IPS-18a (cell line): ENCODE results near the gene ST6GALNAC6.
"Not testable (repeated sequence)": the region's sequence is repeated elsewhere in the genome, so short reads cannot be mapped to it uniquely, and the experiment has no call there.

Experiments
- H3K27ac ChIP-seq: one replicate; pipeline ENCODE4 v1.5.1; 2013; ENCODE audit warnings: low read length
- H3K27me3 ChIP-seq: one replicate; pipeline ENCODE4 v1.6.1; 2013; ENCODE audit warnings: mild to moderate bottlenecking, low read length; ENCODE audit not compliant: control insufficient read depth, insufficient read depth
- H3K36me3 ChIP-seq: one replicate; pipeline ENCODE4 v1.6.1; 2013; ENCODE audit warnings: low read depth, low read length; ENCODE audit not compliant: control insufficient read depth
- H3K4me1 ChIP-seq: one replicate; pipeline ENCODE4 v1.6.1; 2013; ENCODE audit warnings: low read depth, low read length; ENCODE audit not compliant: control insufficient read depth
- H3K4me3 ChIP-seq: one replicate; pipeline ENCODE4 v1.5.1; 2013; ENCODE audit warnings: low read length
- H3K9ac ChIP-seq: one replicate; pipeline ENCODE4 v1.6.1; 2013; ENCODE audit warnings: mild to moderate bottlenecking, low read length, moderate library complexity
- H3K9me3 ChIP-seq: one replicate; pipeline ENCODE4 v1.6.1; 2013; ENCODE audit warnings: low read depth, low read length; ENCODE audit not compliant: control insufficient read depth

The ST6GALNAC6 gene

GRCh38 chr9:127854960-127855359 is 44.4 kb downstream of the ST6GALNAC6 start:
- no peaks in the 10 kb centered on the region for H3K9me3 ChIP-seq
- no peaks in the 10 kb centered on the region for H3K36me3 ChIP-seq
- H3K4me3 ChIP-seq, result no peak overlapping the region
- H3K9ac ChIP-seq, result no peak overlapping the region
- H3K27me3 ChIP-seq, result no peaks in the 10 kb centered on the region
- no peaks in the 10 kb centered on the region for H3K4me1 ChIP-seq
- no peak overlapping the region for H3K27ac ChIP-seq

DNA sequence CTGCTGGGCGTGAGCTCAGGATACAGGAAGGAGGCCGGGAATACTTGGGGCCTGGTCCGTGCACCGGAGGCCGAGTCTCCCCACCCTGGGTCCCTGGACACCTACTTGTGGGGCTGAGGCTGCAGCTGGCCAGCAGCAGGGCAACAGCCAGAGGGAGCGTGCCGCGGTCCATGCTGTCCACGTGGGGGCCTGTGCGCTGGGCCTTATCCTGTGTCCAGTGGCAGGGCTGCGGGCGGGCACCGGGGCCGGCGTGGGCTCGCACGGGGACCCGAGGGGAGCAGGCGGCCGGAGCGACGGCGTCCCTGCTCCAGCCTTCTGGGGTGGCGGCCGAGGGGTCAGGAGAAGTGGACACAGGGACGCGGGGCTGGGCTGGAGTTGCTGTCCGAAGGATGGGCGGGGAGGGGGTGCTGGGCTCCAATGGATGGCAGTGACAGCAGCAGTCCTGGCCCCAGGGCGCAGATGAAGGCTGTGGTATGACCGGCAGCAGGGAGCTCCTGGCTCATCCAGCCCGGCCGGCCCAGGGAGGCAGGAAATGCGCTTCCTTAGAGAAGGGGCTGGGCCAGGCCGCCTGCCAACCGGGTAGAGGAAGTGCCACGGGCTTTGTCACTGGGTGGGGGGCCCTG is 45.1 kb downstream of the ST6GALNAC6 start, which contains the start of gene ENG:
ENG (minus strand) TSS at position 475 of the 623 bp plus-strand sequence; CDS start at position 172, 303 bp downstream.
- no peak within 1 kb of the TSS for H3K9ac ChIP-seq

DNA sequence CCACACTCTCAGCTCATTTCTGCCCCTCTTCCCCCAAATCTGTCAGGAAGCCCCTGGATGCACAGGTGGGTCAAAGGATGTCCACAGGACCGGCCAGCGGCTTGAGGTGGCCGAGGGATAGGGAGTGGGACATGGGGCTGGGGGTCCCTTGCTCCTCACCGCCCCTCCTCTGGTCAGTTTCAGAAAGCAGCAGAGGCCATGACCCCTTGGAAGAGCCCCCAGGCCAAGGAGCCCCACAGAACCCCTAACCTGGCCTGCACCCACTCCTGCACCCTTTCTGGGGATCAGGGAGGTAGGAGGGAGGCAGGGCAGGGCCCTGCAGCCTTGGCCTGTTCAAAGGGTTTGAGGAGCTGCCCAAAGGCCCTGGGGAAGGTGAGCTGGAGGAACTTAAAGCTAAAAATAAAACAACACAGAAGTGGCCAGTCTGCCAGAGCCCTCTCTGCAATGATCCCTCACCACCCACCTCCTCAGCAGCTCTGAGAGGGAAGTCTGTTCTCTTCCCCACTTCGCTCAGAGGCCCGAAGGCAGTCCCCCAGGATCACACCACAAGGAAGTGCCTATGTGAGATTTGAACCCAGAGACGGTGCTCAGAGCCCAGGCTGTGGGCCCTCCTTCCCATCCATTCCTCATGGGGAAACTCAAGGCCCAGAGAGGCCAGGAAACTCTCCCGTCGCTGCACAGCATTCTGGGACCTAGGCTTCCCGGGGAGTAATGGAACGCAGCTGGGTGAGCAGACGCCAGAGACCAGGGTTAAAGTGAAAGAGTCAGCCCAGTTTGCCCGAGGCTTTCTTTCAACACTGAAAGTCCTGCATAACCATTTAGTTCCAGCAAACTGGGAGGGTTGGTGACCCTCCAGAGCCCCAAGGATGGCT is 45.9 kb downstream of the ST6GALNAC6 start:
- Histone ChIP-seq H3K4me3 (no peak overlapping the region), H3K27ac (no peak overlapping the region), H3K9me3 (no peaks in the 10 kb centered on the region), H3K36me3 (no peaks in the 10 kb centered on the region), H3K27me3 (no peaks in the 10 kb centered on the region), H3K4me1 (no peaks in the 10 kb centered on the region), H3K9ac (no peak overlapping the region)

More for the DNA sequence above, 45.1 kb downstream of the ST6GALNAC6 start, which contains the start of gene ENG:
- Histone ChIP-seq H3K9me3 (no peaks in the 10 kb centered on the region), H3K27me3 (no peaks in the 10 kb centered on the region), H3K4me3 (no peak within 1 kb of the TSS), H3K36me3 (no peaks in the 10 kb centered on the region), H3K27ac (no peak within 1 kb of the TSS), H3K4me1 (no peaks in the 10 kb centered on the region)

DNA sequence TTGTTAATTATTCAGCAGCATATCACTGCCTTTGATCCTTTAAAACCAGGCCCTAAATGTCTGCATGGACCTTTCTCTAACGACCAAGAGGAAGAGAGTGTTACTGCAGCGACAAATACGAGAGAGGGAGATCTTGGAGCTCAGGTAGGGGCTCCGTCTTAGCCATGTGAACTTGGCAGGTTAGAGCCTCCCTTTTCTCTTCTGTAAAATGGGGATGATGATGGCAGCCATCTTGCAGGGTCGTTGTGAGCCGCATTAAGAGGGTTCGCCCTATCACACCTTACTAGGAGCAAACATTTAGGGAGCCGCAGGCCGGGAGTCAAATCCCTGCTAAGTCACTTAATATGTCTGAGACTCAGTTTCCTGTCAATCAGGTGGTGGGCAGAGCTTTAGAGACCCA is 46.6 kb downstream of the ST6GALNAC6 start:
- Histone ChIP-seq H3K9me3 (no peaks in the 10 kb centered on the region), H3K4me3 (no peak overlapping the region), H3K27me3 (no peaks in the 10 kb centered on the region), H3K27ac (no peak overlapping the region), H3K36me3 (no peaks in the 10 kb centered on the region), H3K9ac (no peak overlapping the region), H3K4me1 (no peaks in the 10 kb centered on the region)

GRCh38 chr9:127850286-127850830 is 49.0 kb downstream of the ST6GALNAC6 start:
- Histone ChIP-seq H3K27ac (no peak overlapping the region), H3K27me3 (no peaks in the 10 kb centered on the region), H3K9ac (no peak overlapping the region), H3K36me3 (no peaks in the 10 kb centered on the region), H3K4me1 (no peaks in the 10 kb centered on the region), H3K9me3 (no peaks in the 10 kb centered on the region), H3K4me3 (no peak overlapping the region)

- no peak overlapping the region for H3K27ac ChIP-seq
- no peaks in the 10 kb centered on the region for H3K9me3 ChIP-seq
- H3K36me3 ChIP-seq, result no peaks in the 10 kb centered on the region
- peaks cover 5% of the 10 kb centered on the region for H3K4me1 ChIP-seq
- no peak overlapping the region for H3K9ac ChIP-seq
- no peaks in the 10 kb centered on the region for H3K27me3 ChIP-seq
- H3K4me3 ChIP-seq, result no peak overlapping the region
These were observed 50.5 kb downstream of the ST6GALNAC6 start for GRCh38 chr9:127848756-127849504.

DNA sequence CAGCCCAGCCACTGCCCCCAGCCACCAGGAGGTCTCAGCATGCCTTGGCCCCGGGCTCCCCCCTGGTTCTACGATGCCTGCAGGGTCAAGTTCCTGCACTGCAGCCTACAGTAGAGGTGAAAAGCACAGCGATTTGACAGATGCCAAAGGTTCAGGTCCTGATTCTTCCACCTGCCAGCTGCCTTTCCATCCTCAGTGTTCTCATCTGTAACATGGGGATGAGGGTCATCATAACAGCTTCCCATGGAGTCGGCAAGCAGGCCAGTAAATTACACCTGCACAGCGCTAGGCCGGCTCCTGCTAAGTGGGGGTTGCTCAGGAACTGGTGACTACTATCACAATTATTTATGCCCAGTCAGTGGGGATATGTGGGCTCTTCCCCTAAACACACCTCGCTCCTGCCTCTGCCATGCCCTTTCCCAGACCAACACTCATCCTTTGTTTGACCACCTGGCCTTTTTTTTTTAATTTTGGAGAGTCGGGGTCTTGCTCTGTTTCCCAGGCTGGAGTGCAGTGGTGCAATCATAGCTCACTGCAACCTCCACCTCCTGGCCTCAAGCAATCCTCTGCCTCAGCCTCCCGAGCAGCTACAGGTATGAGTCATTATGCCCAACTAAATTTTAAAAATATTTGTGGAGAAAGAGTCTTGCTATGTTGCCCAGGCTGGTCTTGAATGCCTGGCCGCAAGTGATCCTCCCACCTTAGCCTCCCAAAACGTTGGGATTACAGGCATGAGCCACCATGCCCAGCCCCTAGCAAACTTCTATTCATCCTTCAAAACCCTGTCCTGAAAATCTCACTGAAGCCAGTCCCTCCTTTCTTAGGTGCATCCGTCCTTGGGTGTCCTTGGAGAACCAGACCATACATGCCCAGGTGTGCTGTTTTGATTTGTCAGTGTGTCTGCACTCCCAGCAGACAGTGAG is 51.3 kb downstream of the ST6GALNAC6 start:
- Histone ChIP-seq H3K4me3 (no peak overlapping the region), H3K9me3 (no peaks in the 10 kb centered on the region), H3K27me3 (no peaks in the 10 kb centered on the region), H3K36me3 (no peaks in the 10 kb centered on the region), H3K27ac (no peak overlapping the region), H3K4me1 (peaks cover 5% of the 10 kb centered on the region), H3K9ac (no peak overlapping the region)

- Histone ChIP-seq H3K9me3 (no peaks in the 10 kb centered on the region), H3K36me3 (no peaks in the 10 kb centered on the region), H3K9ac (no peak overlapping the region), H3K27ac (no peak overlapping the region), H3K4me1 (peaks cover 5% of the 10 kb centered on the region), H3K4me3 (no peak overlapping the region), H3K27me3 (no peaks in the 10 kb centered on the region)
These were observed 52.3 kb downstream of the ST6GALNAC6 start for GRCh38 chr9:127847178-127847510.

- Histone ChIP-seq H3K9me3 (no peaks in the 10 kb centered on the region), H3K27me3 (no peaks in the 10 kb centered on the region), H3K4me3 (no peak overlapping the region), H3K4me1 (peaks cover 5% of the 10 kb centered on the region), H3K36me3 (no peaks in the 10 kb centered on the region), H3K9ac (no peak overlapping the region), H3K27ac (no peak overlapping the region)
These were observed 52.8 kb downstream of the ST6GALNAC6 start for GRCh38 chr9:127846443-127847177.

GRCh38 chr9:127845619-127846018 is 53.8 kb downstream of the ST6GALNAC6 start:
- not testable (repeated sequence) for H3K4me1 ChIP-seq

More at GRCh38 chr9:127845619-127846018, 53.8 kb downstream of the ST6GALNAC6 start:
- H3K9ac ChIP-seq, H3K9me3 ChIP-seq, H3K27ac ChIP-seq, H3K4me3 ChIP-seq, H3K36me3 ChIP-seq, H3K27me3 ChIP-seq: not testable (repeated sequence)
